ENCODE data around the gene ZFYVE1.

DNA sequence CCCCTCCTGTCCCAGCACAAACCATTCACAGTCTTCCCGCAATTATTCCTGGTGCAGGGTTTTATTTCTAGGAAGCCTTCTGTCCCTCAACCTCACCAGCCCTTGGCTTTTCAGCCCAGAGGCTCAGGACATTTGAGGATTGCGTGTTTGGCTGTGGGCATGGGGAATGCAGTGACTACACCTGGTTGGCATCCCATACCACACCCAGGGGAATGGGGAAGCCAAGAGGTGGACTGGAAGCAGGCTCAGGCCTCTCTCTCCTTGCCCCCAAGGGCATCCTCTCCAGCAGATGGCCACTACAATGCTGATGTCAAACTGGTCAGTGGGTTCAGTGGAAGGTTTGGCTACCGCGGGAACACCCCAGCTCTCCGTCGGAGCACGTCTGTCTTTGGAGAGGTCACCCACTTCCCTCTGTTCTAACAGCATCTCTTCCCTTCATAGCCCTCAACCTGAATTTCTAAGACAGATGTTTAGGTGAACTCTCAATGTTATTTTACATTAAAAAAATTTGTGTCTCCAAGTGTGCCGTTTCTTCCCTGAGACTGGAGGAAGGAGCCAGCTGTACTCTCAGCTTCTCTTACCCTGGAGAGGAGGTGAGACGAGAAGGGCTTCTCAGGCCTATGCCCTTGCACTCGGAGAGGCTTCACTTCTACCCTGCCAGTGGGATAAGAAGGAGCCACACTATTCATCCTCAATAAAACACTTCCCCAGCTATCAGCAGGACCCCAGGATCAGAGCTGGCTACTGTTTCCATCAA lies 65.1 kb downstream of the ZFYVE1 start:
- TF ChIP-seq POLR2A (IDR thresholded peaks at IDR 0.05) (no peak), CTCF (IDR thresholded peaks at IDR 0.05) (no peak)
